SH-SY5Y (cell line): ENCODE data around the gene CHST11.

Experiments used
- GATA2 ChIP-seq: IDR thresholded peaks from 2 replicates; pipeline ENCODE4 v1.6.1; 2011; ENCODE audit warnings: mild to moderate bottlenecking, low read depth, low read length
- GATA3 ChIP-seq: IDR thresholded peaks from 2 replicates; pipeline ENCODE4 v1.6.1; 2011; ENCODE audit warnings: low read depth, mild to moderate bottlenecking, low read length, moderate library complexity

CHST11 gene

GRCh38 chr12:104600036-104600712, 143.4 kb downstream of the CHST11 start:
- no peak for TF ChIP-seq GATA2
- TF ChIP-seq GATA3 = no peak

GRCh38 chr12:104600790-104601739, 144.3 kb downstream of the CHST11 start:
- TF ChIP-seq GATA2 = no peak
- no peak for TF ChIP-seq GATA3

- no peak for TF ChIP-seq GATA2
- TF ChIP-seq GATA3 = no peak
Measured at GRCh38 chr12:104602406-104602805, 145.7 kb downstream of the CHST11 start.

GRCh38 chr12:104602896-104603295, 146.1 kb downstream of the CHST11 start:
- no peak for TF ChIP-seq GATA2
- TF ChIP-seq GATA3 = no peak

GRCh38 chr12:104603545-104603973, 146.8 kb downstream of the CHST11 start:
- TF ChIP-seq GATA3 (no peak), GATA2 (no peak)

- TF ChIP-seq GATA3 = no peak; the same call in 1 of the 2 replicates
- no peak for TF ChIP-seq GATA2
Measured at GRCh38 chr12:104604070-104604994, 147.6 kb downstream of the CHST11 start.

GRCh38 chr12:104604995-104605675, 148.4 kb downstream of the CHST11 start:
- TF ChIP-seq GATA2 = no peak
- TF ChIP-seq GATA3 = no peak

GRCh38 chr12:104605685-104606084, 148.9 kb downstream of the CHST11 start:
- TF ChIP-seq GATA2 (no peak), GATA3 (no peak)

GRCh38 chr12:104608998-104609397, 152.2 kb downstream of the CHST11 start:
- TF ChIP-seq GATA2 (no peak), GATA3 (no peak)

GRCh38 chr12:104609445-104609844, 152.7 kb downstream of the CHST11 start:
- no peak for TF ChIP-seq GATA3
- TF ChIP-seq GATA2 = no peak

GRCh38 chr12:104610513-104611235, 153.9 kb downstream of the CHST11 start:
- TF ChIP-seq GATA3 (no peak), GATA2 (no peak)

- no peak for TF ChIP-seq GATA3
- no peak for TF ChIP-seq GATA2
Measured at GRCh38 chr12:104611671-104612070, 154.9 kb downstream of the CHST11 start.

- no peak for TF ChIP-seq GATA2
- TF ChIP-seq GATA3 = no peak
Measured at GRCh38 chr12:104615048-104615561, 158.4 kb downstream of the CHST11 start.

- TF ChIP-seq GATA3 = no peak
- TF ChIP-seq GATA2 = no peak
Measured at GRCh38 chr12:104618691-104619090, 161.9 kb downstream of the CHST11 start.
